Measurements from ENCODE around the gene APOBEC4.

The APOBEC4 gene

DNA sequence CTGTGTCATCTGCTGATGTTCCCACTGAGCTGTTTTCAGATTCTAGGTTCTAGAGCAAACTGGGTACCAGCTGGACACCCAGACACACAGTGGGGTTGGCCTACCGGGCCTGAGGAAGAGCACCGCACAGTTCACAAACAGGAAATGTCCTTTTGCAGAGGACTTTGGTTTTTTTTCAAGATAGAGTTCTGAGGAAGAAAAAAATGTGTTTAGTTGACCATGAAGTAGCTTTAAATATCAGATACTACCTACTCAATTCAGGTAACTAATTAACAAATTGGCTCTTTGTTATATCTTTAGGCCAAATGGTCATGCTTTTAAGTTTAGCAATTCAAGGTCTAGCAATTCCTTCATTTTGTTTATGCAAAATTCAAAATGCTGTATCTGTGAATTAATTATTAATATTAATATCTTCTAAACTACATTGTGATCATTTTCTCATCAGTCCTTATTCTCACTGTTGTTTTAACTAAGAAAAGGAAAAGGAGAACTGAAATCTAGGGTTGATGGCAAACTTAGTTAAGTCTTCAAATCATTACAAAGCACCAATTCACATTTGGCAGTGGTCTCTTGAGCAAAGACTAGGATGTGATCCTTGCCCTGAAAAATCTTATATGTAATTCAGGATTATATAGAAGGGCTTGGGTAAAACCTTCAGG, 45.7 kb downstream of the APOBEC4 start:
- H3K9ac ChIP-seq (ENCODE audit: insufficient read length), result no peak overlapping the region
- no peak overlapping the region for H3K27ac ChIP-seq
- H3K36me3 ChIP-seq (ENCODE audit: insufficient read depth, low read length), result no peaks in the 10 kb centered on the region
- H3K4me3 ChIP-seq, result no peak overlapping the region
- TF ChIP-seq EZH2 (IDR thresholded peaks at IDR 0.05), result no peak
- TF ChIP-seq FOXP2 (optimal IDR thresholded peaks at IDR 0.05; ENCODE audit: control extremely low read depth, extremely low read length, insufficient read depth), result no peak
- TF ChIP-seq POLR2AphosphoS5 (IDR thresholded peaks at IDR 0.05; ENCODE audit: borderline replicate concordance, low read depth, low read length), result no peak
- DNase-seq (ENCODE audit: low read depth, low spot score), result no peak
- H3K9me3 ChIP-seq (ENCODE audit: low read depth, low read length), result no peaks in the 10 kb centered on the region

DNA sequence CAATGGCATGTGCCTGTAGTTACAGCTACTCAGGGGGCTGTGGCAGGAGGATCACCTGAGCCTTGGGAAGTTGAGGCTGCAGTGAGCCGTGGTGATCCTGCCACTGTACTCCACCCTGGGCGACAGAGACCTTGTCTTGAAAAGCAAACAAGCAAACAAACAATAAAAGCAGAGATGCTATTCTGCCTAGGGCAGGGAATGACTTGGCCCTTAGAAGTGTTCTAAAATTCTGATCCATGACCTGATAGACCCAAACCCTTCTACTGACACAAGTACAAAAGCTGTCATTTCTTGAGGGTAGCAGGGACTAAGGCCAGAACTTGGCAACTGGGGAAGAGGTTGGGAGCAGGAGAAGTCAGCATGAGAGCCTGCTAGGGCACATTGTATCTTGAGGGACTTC, 47.2 kb downstream of the APOBEC4 start:
- TF ChIP-seq POLR2AphosphoS5 (IDR thresholded peaks at IDR 0.05; ENCODE audit: borderline replicate concordance, low read depth, low read length) (no peak), EZH2 (IDR thresholded peaks at IDR 0.05) (no peak), FOXP2 (optimal IDR thresholded peaks at IDR 0.05; ENCODE audit: control extremely low read depth, extremely low read length, insufficient read depth) (no peak)
- Histone ChIP-seq H3K36me3 (ENCODE audit: insufficient read depth, low read length) (no peaks in the 10 kb centered on the region), H3K9ac (ENCODE audit: insufficient read length) (no peak overlapping the region), H3K9me3 (ENCODE audit: low read depth, low read length) (no peaks in the 10 kb centered on the region), H3K4me3 (no peak overlapping the region), H3K27ac (no peak overlapping the region)
- DNase-seq (ENCODE audit: low read depth, low spot score), result no peak

DNA sequence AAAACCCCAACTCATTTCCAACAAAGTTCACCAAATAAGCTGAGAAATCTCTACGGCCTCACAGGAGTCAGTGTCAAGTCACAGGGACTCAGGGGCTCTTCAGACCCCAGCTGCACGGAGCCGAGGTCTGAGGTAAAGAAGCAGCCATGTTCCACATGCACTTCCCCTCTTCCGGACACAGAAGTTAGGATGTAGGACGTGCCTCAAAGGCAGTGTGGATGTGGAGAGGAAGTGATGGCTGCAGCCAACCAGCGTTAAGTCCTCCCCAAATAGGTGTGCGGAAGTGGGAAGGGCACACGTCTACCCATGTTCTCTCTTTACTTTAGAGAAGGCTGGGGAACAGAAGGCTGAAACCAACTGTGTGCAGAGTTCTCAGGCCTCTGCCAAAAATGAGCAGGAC, 48.3 kb downstream of the APOBEC4 start:
- no peaks in the 10 kb centered on the region for H3K36me3 ChIP-seq (ENCODE audit: insufficient read depth, low read length)
- no peak overlapping the region for H3K9ac ChIP-seq (ENCODE audit: insufficient read length)
- no peaks in the 10 kb centered on the region for H3K9me3 ChIP-seq (ENCODE audit: low read depth, low read length)
- no peak for DNase-seq (ENCODE audit: low read depth, low spot score)
- H3K4me3 ChIP-seq, result no peak overlapping the region
- no peak overlapping the region for H3K27ac ChIP-seq
- TF ChIP-seq EZH2 (IDR thresholded peaks at IDR 0.05), result no peak
- TF ChIP-seq FOXP2 (optimal IDR thresholded peaks at IDR 0.05; ENCODE audit: control extremely low read depth, extremely low read length, insufficient read depth), result no peak
- no peak for TF ChIP-seq POLR2AphosphoS5 (IDR thresholded peaks at IDR 0.05; ENCODE audit: borderline replicate concordance, low read depth, low read length)

DNA sequence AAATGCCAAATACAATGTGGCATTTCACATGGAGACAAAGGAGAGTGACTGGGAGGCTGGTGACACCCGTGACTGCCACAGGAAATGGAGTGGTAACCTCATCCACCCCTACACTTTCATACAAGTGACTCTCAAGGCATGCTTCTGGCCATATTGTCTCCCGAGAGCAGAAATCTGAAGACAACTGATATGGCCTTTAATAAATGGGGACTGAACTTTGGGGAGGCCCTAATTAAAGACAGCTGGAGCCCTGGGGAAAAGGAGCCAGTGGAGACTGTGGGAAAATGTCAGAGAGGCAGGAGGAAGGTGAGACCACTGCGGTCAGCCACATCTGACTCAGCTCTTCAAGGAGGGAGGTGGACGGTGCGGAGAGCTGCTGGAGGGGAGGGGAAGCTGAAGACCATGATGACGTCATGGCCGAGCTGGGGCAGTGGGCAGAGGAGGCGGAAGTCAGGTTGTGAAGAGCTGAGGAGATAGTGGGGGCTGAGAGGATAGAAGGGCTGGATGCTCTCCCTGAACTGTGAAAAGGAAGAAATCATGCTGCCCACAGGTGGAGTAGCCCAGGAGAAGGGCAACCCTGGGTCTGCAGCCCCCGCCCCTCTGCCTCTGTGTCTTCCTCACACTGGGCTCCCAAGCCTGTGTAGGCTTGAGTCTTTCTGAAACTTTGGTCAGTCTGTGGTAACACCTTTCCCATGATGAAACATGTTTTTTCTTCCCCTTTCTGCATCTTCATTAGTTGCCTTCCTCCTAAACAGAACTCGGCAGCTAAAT, 48.9 kb downstream of the APOBEC4 start:
- TF ChIP-seq POLR2AphosphoS5 (IDR thresholded peaks at IDR 0.05; ENCODE audit: borderline replicate concordance, low read depth, low read length) (no peak), FOXP2 (optimal IDR thresholded peaks at IDR 0.05; ENCODE audit: control extremely low read depth, extremely low read length, insufficient read depth) (no peak), EZH2 (IDR thresholded peaks at IDR 0.05) (no peak)
- Histone ChIP-seq H3K36me3 (ENCODE audit: insufficient read depth, low read length) (no peaks in the 10 kb centered on the region), H3K27ac (no peak overlapping the region), H3K4me3 (no peak overlapping the region), H3K9ac (ENCODE audit: insufficient read length) (no peak overlapping the region), H3K9me3 (ENCODE audit: low read depth, low read length) (no peaks in the 10 kb centered on the region)
- DNase-seq (ENCODE audit: low read depth, low spot score), result no peak

DNA sequence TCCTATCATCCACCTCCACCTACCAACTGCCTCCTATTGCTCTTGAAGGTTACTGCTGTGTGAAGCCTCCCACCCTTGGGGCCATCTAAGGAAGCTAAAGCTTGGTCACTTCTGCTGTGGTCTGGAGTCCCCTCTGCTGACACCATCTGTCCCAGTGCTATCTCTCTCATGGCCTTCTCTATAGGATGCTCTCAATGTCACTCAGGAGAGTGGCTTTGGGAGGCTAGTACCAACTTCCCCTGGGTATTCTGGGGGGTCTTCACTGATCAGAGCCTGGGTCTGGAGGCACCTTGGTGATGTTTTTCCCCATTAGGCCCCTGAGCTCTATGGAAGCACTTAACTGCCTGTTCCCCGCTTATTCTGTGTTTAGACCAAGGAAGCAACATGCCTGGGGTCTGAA, 50.6 kb downstream of the APOBEC4 start:
- TF ChIP-seq POLR2AphosphoS5 (IDR thresholded peaks at IDR 0.05; ENCODE audit: borderline replicate concordance, low read depth, low read length) (no peak), EZH2 (IDR thresholded peaks at IDR 0.05) (no peak), FOXP2 (optimal IDR thresholded peaks at IDR 0.05; ENCODE audit: control extremely low read depth, extremely low read length, insufficient read depth) (no peak)
- Histone ChIP-seq H3K4me3 (no peak overlapping the region), H3K36me3 (ENCODE audit: insufficient read depth, low read length) (no peaks in the 10 kb centered on the region), H3K9ac (ENCODE audit: insufficient read length) (no peak overlapping the region), H3K27ac (no peak overlapping the region), H3K9me3 (ENCODE audit: low read depth, low read length) (no peaks in the 10 kb centered on the region)
- DNase-seq (ENCODE audit: low read depth, low spot score), result no peak

DNA sequence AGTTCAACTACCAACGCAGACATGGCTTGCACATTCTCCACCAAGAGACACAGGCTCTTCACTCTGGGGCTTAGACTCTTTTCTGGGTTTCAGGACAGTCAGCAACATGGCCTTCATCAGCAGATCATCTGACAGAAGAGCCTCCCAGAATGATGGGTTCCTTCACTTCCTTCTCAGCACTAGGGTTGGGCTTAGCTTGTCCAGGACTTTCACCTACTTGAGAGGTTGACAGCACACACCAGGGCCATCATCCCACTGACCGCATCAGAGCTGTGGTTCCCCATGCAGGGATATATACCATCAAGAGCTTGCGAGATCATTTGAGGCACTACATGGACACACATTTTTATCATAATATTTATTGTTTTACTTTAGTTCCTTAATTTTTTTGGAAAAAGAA, 52.5 kb downstream of the APOBEC4 start:
- Histone ChIP-seq H3K27ac (no peak overlapping the region), H3K36me3 (ENCODE audit: insufficient read depth, low read length) (no peaks in the 10 kb centered on the region), H3K4me3 (no peak overlapping the region), H3K9ac (ENCODE audit: insufficient read length) (no peak overlapping the region), H3K9me3 (ENCODE audit: low read depth, low read length) (no peaks in the 10 kb centered on the region)
- DNase-seq (ENCODE audit: low read depth, low spot score), result no peak
- TF ChIP-seq EZH2 (IDR thresholded peaks at IDR 0.05) (no peak), FOXP2 (optimal IDR thresholded peaks at IDR 0.05; ENCODE audit: control extremely low read depth, extremely low read length, insufficient read depth) (no peak), POLR2AphosphoS5 (IDR thresholded peaks at IDR 0.05; ENCODE audit: borderline replicate concordance, low read depth, low read length) (no peak)

DNA sequence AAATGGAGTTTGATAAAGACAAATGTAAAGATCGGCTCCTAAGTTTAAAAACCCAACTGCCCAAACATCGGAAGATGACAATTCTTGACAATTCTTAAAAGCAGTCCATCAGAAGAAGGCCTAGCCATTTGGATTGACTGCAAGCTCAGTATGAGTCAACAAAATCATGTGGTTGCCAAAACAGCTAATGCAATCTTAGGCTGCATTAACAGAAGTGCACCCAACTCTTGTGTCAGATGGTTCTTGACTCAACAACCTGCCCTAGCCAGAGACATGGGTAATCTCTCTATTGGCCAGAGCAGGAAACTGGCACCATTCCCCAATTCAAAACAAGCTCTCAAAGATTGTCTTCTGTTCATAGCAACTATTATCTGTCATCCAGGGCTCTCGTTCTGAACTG, 53.0 kb downstream of the APOBEC4 start:
- Histone ChIP-seq H3K4me3 (no peak overlapping the region), H3K27ac (no peak overlapping the region), H3K9me3 (ENCODE audit: low read depth, low read length) (no peaks in the 10 kb centered on the region), H3K9ac (ENCODE audit: insufficient read length) (no peak overlapping the region), H3K36me3 (ENCODE audit: insufficient read depth, low read length) (no peaks in the 10 kb centered on the region)
- no peak for DNase-seq (ENCODE audit: low read depth, low spot score)
- no peak for TF ChIP-seq FOXP2 (optimal IDR thresholded peaks at IDR 0.05; ENCODE audit: control extremely low read depth, extremely low read length, insufficient read depth)
- TF ChIP-seq POLR2AphosphoS5 (IDR thresholded peaks at IDR 0.05; ENCODE audit: borderline replicate concordance, low read depth, low read length), result no peak
- no peak for TF ChIP-seq EZH2 (IDR thresholded peaks at IDR 0.05)

DNA sequence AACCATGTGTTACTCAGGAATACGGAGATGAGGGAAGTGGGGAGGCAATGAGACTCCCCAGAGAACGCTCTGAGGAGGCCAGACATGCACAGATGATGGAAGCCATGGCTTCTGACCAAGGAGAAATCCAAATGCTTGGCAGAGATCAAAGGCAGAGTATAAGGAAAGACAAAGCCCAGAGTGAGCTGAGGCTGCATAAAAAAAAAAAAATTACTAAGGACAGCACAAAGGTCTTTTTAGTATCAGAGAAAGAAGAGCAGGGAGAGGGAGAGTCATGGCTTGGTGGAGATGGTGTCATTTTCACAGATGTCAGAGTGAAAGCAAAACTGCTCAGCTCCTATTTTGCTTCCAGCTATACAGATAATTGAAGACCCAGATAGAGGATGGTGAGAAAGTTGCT, 54.7 kb downstream of the APOBEC4 start:
- Histone ChIP-seq H3K27ac (no peak overlapping the region), H3K4me3 (no peak overlapping the region), H3K36me3 (ENCODE audit: insufficient read depth, low read length) (no peaks in the 10 kb centered on the region), H3K9ac (ENCODE audit: insufficient read length) (no peak overlapping the region), H3K9me3 (ENCODE audit: low read depth, low read length) (no peaks in the 10 kb centered on the region)
- DNase-seq (ENCODE audit: low read depth, low spot score), result no peak
- no peak for TF ChIP-seq EZH2 (IDR thresholded peaks at IDR 0.05)
- no peak for TF ChIP-seq POLR2AphosphoS5 (IDR thresholded peaks at IDR 0.05; ENCODE audit: borderline replicate concordance, low read depth, low read length)
- TF ChIP-seq FOXP2 (optimal IDR thresholded peaks at IDR 0.05; ENCODE audit: control extremely low read depth, extremely low read length, insufficient read depth), result no peak

Measured in SK-N-MC (cell line).